GM19438 (cell line): ENCODE measurements around the gene BBS7.

Experiments
- ATAC-seq: cut with Tn5 transposase; IDR thresholded peaks from one replicate; pipeline ENCODE4 v1.9.1; 2021; ENCODE audit warnings: low read depth; ENCODE audit not compliant: unreplicated experiment

The BBS7 gene

GRCh38 chr4:121796283-121796682, 74.0 kb downstream of the BBS7 start:
- ATAC-seq, result no peak

- no peak for ATAC-seq
Observed at GRCh38 chr4:121794505-121795188, 75.6 kb downstream of the BBS7 start.

DNA sequence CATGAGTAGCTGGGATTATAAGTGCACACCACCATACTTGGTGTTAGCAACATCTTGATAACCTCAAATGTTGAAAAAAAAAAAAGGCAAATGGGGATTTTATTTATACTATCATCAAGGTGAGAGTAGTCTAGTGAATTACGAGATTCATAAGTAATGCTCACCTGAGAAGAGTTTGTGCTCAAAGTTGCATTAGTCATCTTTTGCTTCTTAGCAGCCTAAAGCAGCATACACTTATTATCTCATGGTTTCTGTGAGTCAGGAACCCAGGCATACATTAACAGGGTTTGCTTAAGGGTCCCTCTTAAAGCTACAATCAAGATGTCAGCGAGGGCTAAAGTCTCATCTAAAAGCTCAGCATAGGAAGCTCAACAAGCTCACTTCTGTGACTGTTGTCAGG, 77.3 kb downstream of the BBS7 start:
- ATAC-seq, result no peak

DNA sequence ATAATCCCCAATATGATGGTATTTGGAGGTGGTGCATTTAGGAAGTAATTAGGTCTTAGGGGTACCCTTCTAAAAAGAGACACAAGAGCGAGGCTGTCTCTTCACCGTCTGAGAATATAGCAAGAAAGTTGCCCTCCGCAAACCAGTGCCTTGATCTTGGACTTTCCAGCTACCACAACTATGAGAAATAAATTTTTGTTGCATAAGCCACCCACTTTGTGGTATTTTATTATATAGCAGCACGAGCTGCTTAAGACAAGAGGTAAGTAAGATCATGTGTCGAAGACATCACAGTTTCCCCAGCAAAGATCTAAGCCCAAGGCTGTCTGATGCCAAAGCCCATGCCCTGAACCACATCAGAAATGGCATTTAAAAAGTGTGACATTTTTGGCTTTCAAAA, 78.8 kb downstream of the BBS7 start:
- no peak for ATAC-seq

DNA sequence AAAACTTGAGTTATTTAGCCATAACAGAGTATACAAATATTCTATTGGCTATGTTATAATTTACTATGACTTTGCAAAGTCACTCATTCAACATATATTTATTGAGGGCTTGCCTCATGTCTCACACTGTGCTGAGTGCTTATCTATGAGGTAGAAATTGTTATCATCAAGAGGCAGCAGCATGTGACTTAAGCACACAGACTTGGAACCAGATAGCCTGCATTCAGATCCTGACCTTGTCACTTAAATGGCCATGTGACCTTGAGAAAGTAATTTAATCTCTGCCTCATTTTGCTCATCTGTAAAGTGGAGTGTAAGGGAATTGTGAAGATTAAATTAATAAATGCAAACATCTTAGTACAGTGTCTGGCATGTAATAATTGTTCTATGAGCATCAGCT, 79.3 kb downstream of the BBS7 start:
- ATAC-seq, result no peak

GRCh38 chr4:121789960-121790829, 80.1 kb downstream of the BBS7 start:
- ATAC-seq, result no peak

- ATAC-seq, result no peak
Observed at GRCh38 chr4:121789455-121789854, 80.8 kb downstream of the BBS7 start.

DNA sequence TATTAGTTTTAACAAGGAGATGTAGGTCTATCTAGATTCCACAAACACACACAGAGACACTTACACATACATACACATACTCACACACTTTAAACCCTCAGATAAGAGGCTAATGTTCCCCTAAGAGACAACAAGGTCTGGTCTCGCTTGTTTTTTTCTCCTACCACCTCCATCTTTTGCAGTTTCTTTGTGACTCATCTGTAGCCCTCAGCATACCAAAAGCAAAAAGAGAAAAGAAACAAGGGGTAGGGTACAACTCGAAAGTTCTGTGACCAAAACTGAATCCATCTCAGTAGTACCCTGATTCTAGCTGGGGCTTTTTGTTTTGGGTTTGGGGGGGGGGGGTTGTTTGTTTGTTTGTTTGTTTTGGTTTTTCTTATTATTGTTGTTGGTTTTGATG, 81.4 kb downstream of the BBS7 start:
- ATAC-seq, result peak; percentile 97

DNA sequence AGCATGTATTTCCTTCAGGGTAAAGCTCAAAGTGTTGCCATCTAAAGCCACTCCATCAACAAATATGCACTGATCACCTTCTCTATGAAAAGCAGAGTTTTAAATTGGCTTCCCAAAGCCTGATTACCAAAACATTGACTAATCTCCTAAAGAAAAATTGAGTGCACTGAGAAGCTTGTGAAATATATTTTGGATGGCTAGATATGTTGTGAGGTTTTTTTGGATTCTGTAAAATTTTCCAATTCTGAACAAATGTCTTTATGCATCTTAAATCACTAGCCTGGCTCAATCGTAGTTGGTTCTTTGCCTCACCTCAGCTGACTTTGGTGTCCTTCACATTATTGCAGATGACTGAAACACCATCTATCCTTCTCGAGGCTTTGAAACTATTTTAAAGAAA, 84.1 kb downstream of the BBS7 start:
- ATAC-seq, result no peak

GRCh38 chr4:121785479-121785878, 84.8 kb downstream of the BBS7 start:
- ATAC-seq, result no peak

DNA sequence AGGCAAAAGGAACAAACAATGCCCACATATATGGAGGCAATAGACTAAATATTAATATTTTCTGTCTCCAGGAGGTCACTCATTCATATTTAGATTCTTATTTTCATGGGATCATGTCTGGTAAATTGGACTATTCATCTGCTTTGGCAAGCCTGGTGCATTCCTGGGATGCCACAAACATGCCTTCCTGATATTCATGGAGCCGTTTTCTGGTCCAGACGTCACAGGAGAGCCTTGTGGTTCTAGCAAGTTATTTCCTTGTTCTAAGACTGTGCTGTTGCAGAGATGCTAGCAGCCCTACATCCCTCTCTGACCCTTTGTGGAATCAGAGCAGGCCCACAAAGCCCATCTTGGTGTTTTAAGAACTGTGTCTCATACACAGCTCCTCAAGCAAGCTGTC, 85.3 kb downstream of the BBS7 start:
- no peak for ATAC-seq

DNA sequence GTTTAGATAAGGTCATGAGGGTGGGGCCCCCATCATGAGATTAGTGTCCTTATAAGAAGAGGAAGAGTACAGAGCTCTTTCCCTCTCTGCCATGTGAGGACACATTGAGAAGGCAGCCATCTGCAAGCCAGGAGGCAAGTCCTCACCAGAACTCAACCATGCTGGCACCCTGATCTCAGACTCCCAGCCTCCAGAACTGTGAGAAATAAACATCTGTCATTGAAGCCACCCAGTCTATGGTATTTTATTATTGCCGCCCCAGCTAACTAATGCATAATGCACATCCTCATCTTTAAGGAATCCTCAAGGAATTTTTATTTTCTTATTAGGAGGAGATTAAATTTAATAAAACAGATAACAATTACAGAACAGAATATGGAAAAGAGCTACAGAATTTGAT, 85.9 kb downstream of the BBS7 start:
- ATAC-seq, result no peak

- ATAC-seq, result no peak
Observed at GRCh38 chr4:121783210-121783609, 87.1 kb downstream of the BBS7 start.

- ATAC-seq, result no peak
Observed at GRCh38 chr4:121778991-121779628, 91.2 kb downstream of the BBS7 start.

DNA sequence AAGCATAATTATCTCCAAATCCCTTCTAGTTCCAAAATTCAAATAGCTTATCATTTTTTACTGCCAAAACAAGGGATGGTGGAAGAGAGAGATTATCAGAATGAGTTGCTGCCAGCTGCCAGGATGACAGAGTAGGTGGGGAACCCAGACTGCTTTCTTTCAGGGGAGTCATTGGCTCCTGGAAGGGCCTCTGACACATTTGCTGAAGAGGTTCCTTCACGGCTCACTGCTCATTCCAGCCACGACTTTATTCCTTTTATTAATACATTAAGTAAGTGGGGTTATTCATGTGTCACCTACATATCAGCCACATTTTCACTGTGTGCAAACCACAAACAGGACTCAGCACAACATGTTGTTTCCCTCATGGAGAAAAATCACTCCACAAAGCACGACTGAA, 92.6 kb downstream of the BBS7 start:
- ATAC-seq, result peak; percentile 52

- no peak for ATAC-seq
Observed at GRCh38 chr4:121776610-121777401, 93.5 kb downstream of the BBS7 start.
